ENCODE measurements around the gene MCF2.

MCF2 gene

GRCh38 chrX:139596068-139596467 is 111.9 kb downstream of the MCF2 start:
- DNase-seq: no peak

- DNase-seq: no peak
Measured at GRCh38 chrX:139585613-139586012, 122.4 kb downstream of the MCF2 start.

- DNase-seq: no peak
Measured at GRCh38 chrX:139581068-139581467, 126.9 kb downstream of the MCF2 start.

GRCh38 chrX:139566981-139567380 is 141.0 kb downstream of the MCF2 start:
- DNase-seq: no peak

- DNase-seq: no peak
Measured at GRCh38 chrX:139563251-139563650, 144.7 kb downstream of the MCF2 start.

- DNase-seq: no peak
Measured at GRCh38 chrX:139560221-139560620, 147.7 kb downstream of the MCF2 start.

GRCh38 chrX:139559383-139560042 is 148.5 kb downstream of the MCF2 start:
- no peak for DNase-seq

- no peak for DNase-seq
Measured at GRCh38 chrX:139554991-139555675, 152.8 kb downstream of the MCF2 start.

GRCh38 chrX:139554376-139554775 is 153.6 kb downstream of the MCF2 start:
- DNase-seq: no peak

- DNase-seq: no peak
Measured at GRCh38 chrX:139544591-139544990, 163.4 kb downstream of the MCF2 start.

GRCh38 chrX:139543920-139544319 is 164.0 kb downstream of the MCF2 start:
- DNase-seq: no peak

- no peak for DNase-seq
Measured at GRCh38 chrX:139542652-139543051, 165.3 kb downstream of the MCF2 start.

- DNase-seq: no peak
Measured at GRCh38 chrX:139538907-139539790, 168.8 kb downstream of the MCF2 start.

- DNase-seq: no peak
Measured at GRCh38 chrX:139533444-139533843, 174.5 kb downstream of the MCF2 start.

- no peak for DNase-seq
Measured at GRCh38 chrX:139532834-139533233, 175.1 kb downstream of the MCF2 start.

Measured in NCI-H1436 (cell line).